Measurements from ENCODE around the gene HOXA2.

- peak; percentile 28 for TF ChIP-seq EZH2 (IDR thresholded peaks at IDR 0.05; ENCODE audit: borderline replicate concordance, low read length)
- no peak for TF ChIP-seq CTCF (conservative IDR thresholded peaks at IDR 0.05 in 1 of 2, IDR thresholded peaks at IDR 0.05 in 1 of 2; ENCODE audit: extremely low read depth in 1 of 2, insufficient read depth in 1 of 2, low read depth in 1 of 2, low read length in 2 of 2)
Observed at GRCh38 chr7:27109466-27110185, 7.1 kb upstream of the HOXA2 start.
